HCEC 1CT (cell line): ENCODE data around the gene ATP10B.

Experiments
- DNase-seq: peaks from one replicate; pipeline ENCODE4 v3.0.0-alpha.2; 2017

The ATP10B gene

GRCh38 chr5:160543395-160543794 lies 308.6 kb downstream of the ATP10B start:
- no peak for DNase-seq

DNA sequence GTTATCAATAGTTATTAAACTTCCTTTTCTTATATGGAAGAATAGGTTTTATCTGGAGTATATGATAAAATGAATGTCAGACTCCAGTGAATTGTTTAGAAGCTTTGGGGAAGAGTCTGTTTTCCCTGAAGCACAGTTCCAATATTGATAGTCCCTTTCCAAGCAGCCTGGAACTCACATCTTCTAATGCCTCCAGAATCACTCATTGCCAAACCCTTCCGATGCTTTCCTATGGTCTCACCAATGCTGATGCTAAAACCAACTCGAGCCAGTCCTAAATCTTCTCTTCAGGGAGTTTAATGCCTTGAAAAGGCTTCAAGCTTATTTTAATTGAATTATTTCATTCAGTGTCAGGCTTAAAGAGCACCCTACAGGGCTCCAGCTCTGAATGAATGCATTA lies 309.2 kb downstream of the ATP10B start:
- DNase-seq = no peak

DNA sequence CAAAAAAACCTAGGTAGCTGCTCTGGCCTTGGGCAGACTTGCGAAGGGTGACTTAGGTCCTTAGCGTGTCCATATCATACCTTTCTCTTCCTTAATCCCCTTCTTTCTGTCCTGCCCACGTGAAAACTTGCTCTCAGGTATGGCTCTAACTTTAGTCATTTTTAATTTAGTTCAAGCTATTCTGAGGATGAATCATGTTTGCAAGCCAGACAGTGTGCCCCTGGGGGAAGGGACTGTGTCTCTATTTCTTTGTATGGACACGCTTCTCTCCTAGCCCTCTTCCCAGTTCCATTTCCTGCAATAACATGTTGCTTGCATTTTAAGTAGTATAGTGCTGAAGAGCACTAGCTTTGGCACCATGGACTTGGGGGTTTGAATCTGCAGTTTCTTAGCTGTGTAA lies 309.7 kb downstream of the ATP10B start:
- no peak for DNase-seq

GRCh38 chr5:160539431-160539830 lies 312.6 kb downstream of the ATP10B start:
- no peak for DNase-seq

- no peak for DNase-seq
These were observed 314.1 kb downstream of the ATP10B start for GRCh38 chr5:160537940-160538339.

GRCh38 chr5:160537116-160537515 lies 314.9 kb downstream of the ATP10B start:
- no peak for DNase-seq

DNA sequence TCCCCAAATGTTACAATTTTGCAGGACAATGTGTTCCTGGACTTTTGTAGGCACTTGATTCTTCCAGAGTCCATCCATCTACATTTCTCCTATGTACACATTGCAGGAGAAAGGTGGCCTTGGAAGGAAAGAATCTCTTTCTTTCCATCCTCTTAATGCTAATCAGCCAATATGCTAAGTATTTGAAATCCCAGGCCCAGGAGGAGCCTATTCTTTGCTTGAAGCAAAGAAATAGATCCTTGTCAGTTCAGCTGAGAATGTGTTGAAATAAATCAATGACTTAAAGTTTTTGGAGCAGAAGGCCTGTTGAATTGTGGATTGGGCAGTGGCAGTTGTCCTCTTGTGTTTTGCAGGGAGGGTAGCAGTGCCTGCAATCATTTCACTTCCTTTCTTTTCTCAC lies 317.1 kb downstream of the ATP10B start:
- no peak for DNase-seq

- no peak for DNase-seq
These were observed 317.9 kb downstream of the ATP10B start for GRCh38 chr5:160534125-160534524.

- no peak for DNase-seq
These were observed 326.3 kb downstream of the ATP10B start for GRCh38 chr5:160525471-160526261.

GRCh38 chr5:160524827-160525226 lies 327.2 kb downstream of the ATP10B start:
- no peak for DNase-seq

DNA sequence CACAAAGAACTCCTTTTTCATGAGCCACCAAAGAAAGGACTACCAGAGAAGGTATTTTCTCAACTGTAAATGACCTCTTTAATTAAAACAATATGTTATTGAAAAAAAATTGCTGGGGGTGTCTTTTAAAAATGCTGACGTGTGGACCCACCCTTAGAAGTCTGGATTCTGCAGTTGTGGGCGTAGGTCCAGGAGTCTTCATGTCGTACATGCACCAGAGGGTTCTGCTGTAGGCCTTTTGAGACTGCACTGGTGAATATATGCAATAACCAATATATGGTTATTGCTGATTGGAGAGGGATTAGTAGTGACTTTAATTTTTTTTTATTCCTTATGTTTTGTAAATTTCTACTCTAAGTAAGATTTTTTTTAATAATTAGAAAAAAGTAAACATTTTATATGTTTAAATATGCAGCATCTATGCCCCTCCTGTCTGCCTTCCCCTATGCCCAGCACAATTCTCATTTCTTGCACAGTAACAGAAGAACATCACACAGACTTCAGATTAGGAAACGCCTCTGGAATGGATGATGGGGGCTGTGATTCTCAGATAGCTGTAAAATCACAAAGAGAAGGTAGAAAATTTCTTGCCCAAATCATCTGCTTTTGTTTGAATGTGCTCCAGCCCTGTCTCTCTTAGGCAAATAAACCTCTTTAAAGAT lies 328.4 kb downstream of the ATP10B start:
- DNase-seq = no peak

GRCh38 chr5:160521392-160521663 lies 330.7 kb downstream of the ATP10B start:
- DNase-seq = no peak

DNA sequence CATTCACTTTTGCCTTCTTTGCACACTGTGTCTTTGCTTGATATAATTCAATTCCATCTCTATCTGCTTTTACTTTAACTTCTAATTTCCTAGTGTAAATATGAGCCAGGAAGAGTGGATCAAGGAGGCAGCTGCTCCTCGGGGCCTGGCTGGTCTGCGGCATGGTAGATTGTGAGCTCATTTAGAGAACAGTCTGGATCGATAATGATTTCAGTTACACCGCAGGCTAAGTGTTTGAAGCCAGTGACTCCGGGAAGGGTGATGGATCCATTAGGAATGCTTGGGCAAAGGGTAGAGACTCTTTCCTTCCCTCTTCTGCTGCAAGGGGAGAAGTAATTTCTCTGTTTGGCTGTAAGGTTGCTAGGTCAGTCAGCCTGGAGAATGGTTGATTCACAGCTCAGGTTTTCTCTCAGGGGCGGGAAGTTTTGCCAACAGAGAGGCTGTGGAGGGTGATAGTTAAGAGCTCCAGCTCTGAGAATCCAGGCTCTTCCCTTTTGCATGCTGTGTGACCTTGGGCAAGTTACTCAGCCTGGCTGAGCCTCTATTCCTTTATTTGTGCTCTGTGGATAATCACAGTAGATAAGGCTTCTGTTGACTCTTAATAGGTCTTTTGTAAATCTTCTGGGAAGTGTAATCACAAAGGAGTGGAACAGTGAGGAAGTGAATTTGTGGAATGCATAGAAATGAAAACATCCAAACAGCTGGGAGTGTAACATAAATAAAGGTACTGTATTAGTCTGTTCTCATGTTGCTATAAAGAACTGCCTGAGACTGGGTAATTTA lies 331.2 kb downstream of the ATP10B start:
- DNase-seq = no peak

DNA sequence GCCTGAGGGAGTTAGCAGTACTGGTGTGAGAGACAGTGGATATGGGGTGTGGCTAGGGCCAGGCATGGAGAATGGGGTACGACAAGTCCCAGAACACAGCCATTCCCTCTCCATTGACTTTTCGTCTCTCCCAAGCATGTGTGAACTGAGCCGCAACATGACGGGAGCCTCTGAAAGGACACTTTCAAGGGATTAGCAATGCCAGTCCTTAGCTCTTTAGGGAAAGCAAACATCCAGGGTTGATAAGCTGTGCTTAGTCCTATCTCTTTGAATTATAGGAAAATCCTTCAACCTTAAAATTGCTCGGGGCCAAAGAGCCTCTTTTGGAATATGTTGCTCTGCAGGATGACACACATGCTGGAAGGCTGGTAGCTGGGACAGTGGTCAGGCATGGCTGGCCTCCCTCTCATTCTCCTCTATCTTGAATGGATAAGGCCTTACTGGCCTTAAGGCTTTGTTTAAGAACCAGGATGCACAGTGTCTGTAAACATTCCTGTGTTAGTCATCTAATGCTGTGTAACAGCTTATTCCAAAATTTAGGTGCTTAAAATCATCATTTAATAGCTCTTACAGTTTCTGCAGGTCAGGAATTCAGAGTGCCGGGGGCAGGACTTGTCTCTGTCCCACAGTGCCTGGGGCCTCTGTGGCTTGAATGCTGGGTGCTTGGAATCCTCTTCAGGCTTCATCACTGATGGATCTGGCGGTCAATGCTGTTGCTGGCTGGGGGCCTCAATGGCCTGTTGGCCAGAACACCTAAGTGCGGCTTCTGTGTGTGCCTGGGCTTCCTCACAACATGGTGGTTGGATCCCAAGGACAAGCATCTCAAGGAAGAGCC lies 335.1 kb downstream of the ATP10B start:
- DNase-seq = no peak

DNA sequence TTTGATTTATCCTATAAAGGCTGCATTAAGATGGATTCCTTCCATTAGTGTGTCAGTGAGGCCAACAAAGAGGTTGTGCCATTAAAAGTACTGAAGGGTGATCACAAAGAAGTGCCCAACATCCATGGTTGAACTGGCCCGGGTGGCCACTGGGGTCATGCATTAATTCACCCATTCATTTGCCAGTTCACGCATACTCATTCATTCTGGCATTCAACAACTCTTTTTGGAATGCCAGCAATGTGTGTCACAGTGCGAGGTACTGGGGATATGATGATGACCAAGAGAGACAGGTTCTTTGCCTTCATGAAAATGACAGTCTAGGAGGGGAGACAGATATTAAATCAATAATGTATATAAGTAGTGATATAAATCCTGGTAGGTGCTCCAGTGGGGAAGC lies 337.1 kb downstream of the ATP10B start:
- no peak for DNase-seq

DNA sequence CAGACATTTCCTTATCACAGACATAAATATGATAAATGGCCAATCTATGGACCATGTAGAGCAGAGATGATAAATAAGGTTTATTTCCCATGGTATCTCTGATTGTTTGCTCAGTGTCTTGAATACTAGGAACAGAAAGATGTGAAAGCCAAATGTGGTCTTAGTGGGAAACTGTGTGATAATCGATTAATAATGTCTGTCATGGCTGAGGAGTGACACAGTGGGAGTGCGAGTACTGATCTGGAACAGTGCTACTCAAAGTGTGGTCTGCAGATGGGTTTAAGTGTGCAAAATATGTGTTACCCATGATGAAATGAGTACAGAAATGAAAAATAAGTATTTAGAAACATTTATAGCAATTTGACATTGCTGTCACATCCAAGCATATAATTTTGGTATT lies 337.8 kb downstream of the ATP10B start:
- DNase-seq = no peak

- no peak for DNase-seq
These were observed 338.5 kb downstream of the ATP10B start for GRCh38 chr5:160513485-160513884.
